ENCODE results near the gene CDKAL1. TPM values are rescaled to one million over a fixed set of nuclear protein-coding genes. Genes with fewer than 3 reads are reported as not detected.
"Not testable (repeated sequence)": the region's sequence is repeated elsewhere in the genome, so short reads cannot be mapped to it uniquely, and the experiment has no call there.

CDKAL1 gene
- total RNA-seq, 2 experiments from 2014 or later = 22.1 to 23.4 TPM

DNA sequence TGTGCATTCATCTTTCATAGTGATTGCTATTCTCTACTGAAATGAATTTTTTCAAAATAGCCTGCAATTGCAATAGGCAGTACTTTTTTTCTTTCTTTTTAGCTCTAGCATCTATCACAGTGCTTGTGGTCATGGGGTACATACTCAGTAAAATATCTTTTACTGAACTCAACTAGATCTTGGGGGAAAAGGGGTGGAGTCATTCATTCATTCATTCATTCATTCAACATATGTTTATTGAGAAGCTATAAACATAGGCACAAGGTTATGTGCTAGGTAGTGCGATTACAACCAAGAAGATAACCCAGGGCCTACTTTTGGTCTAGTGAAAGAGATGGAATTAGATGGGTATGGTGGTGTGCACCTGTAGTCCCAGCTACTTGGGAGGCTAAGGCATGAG lies 1.4 kb upstream of the CDKAL1 start:
- CTCF ChIA-PET = interaction anchor here (0.6 to 2.9 kb wide), 6 partner anchors 10 to 440 kb away, joined by 3 to 12 read pairs (median 4); no protein-coding TSS in a partner anchor
- POLR2A ChIA-PET = interaction anchor here (2.5 kb wide), 1 partner anchor 129 kb away, joined by 12 read pairs; no protein-coding TSS in a partner anchor
- DNase-seq (no peak), ATAC-seq (no peak)
- H3K36me3 Mint-ChIP-seq (ENCODE audit: low read depth) = peaks cover 6% of the 10 kb centered on the region
- H3K27me3 Mint-ChIP-seq = no peaks in the 10 kb centered on the region
- H3K27ac Mint-ChIP-seq = no peak overlapping the region
- no peaks in the 10 kb centered on the region for H3K9me3 Mint-ChIP-seq (ENCODE audit: low read depth)
- intact Hi-C loops (cut with DNase I, micrococcal nuclease) = loop anchor here in 1 of 2 experiments (5.0 kb wide), 1 partner anchor 321 kb away; the partner anchor contains the start of gene MBOAT1
- peaks cover 35% of the 10 kb centered on the region for H3K4me1 Mint-ChIP-seq
- no peak overlapping the region for H3K4me3 Mint-ChIP-seq

DNA sequence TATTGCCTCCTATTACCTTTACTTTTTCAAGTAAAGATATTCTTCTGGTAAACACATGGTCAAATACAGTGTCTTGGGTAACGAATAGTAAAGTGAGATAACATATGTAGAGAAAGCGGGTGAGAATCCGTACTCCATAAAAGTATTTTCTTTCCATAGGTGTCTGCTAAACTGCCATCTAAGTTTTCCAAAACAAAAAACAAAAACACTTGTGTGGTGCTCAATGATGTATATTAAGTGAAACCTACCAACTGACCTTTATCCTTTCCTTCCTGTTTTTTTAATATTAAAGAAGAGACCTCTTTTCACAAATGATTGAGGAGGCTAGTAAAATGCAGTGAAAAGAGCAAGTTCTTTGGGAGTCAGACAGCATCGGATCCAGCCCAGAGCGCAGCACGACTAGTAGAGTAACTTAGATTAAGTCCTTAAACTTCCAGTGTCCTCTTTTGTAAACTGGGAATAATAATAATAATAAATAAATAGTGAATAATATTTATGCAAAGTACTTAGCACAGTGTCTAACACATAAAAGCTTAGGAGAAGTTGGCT lies 437 bp upstream of the CDKAL1 start:
- Mint-ChIP-seq H3K36me3 (ENCODE audit: low read depth) (peaks cover 11% of the 10 kb centered on the region), H3K4me3 (peak overlapping the region; percentile 94), H3K9me3 (ENCODE audit: low read depth) (no peaks in the 10 kb centered on the region), H3K4me1 (peaks cover 33% of the 10 kb centered on the region), H3K27ac (peak overlapping the region; percentile 88), H3K27me3 (no peaks in the 10 kb centered on the region)
- ChIA-PET POLR2A (interaction anchor here (0.7 to 2.5 kb wide), 2 partner anchors 130 to 410 kb away, joined by 5 to 12 read pairs; no protein-coding TSS in a partner anchor), CTCF (interaction anchor here (1.1 to 2.9 kb wide), 4 partner anchors 10 to 441 kb away, joined by 4 to 12 read pairs (median 4); no protein-coding TSS in a partner anchor)
- intact Hi-C loops (cut with DNase I, micrococcal nuclease) = loop anchor here (1.0 to 5.0 kb wide), 7 partner anchors 9 to 1055 kb away; partner anchors contain the start of gene MBOAT1 (in 2 of the 2)
- DNase-seq (peak; percentile 17), ATAC-seq (no peak)

DNA sequence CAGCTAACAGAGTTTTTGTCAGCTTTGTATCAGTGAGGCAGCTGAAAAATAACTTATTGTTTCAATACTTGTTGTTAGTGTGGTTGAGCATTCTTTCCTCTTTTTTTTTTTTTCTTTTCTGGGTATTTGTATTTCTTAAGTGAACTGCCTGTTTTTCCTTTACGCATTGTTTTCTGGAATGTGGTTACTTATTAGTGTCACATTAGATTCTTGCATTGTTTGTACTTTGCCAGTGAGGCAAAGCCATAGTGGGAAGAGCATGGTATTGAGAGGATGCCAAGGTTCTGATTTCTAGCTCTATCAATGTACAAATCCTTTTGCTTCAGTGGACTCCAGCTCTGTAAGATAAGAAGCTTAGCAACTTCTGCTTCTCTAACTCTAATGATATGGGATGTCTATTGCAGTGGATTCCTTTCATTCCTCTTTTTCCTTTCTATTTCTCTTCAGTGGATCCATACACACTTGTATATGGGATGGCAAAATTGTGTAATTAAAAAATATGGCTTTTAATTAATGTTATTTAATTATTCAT lies 3.9 kb downstream of the CDKAL1 start:
- Mint-ChIP-seq H3K4me3 (no peak overlapping the region), H3K36me3 (ENCODE audit: low read depth) (peaks cover 36% of the 10 kb centered on the region), H3K27ac (no peak overlapping the region), H3K9me3 (ENCODE audit: low read depth) (no peaks in the 10 kb centered on the region), H3K27me3 (no peaks in the 10 kb centered on the region), H3K4me1 (peaks cover 55% of the 10 kb centered on the region)
- POLR2A ChIA-PET = no interaction called here
- ATAC-seq = no peak
- DNase-seq = no peak
- CTCF ChIA-PET = interaction anchor here (0.9 kb wide), 2 partner anchors 11 to 146 kb away, joined by 3 to 7 read pairs; no protein-coding TSS in a partner anchor
- intact Hi-C loops (cut with DNase I, micrococcal nuclease) = no loop called here

DNA sequence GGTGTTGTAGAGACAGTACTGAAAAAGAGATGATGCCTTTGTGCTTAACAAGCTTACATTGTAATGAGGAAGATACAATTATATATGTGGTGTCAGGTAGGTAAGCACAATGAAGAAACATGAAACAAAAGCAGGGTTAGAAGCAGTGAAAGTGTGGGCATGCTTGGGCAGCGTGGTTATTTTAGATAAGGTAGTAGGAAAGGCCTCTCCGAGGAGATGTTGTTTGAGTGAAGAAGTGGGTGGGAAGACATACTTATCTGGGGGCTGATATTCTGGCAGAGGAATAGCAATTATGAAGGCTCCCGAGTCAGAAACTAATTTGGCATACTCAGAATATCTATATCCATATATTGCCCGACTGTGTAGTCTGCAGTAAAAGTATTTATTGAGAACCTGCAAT lies 4.7 kb downstream of the CDKAL1 start:
- ATAC-seq (no peak), DNase-seq (no peak)
- no peak overlapping the region for H3K4me3 Mint-ChIP-seq
- ChIA-PET POLR2A (no interaction called here), CTCF (interaction anchor here (0.7 to 0.9 kb wide), 3 partner anchors 134 to 1055 kb away, joined by 3 to 4 read pairs (median 3); partner anchors contain the start of gene SOX4)
- no peaks in the 10 kb centered on the region for H3K9me3 Mint-ChIP-seq (ENCODE audit: low read depth)
- peaks cover 55% of the 10 kb centered on the region for H3K4me1 Mint-ChIP-seq
- intact Hi-C loops (cut with DNase I, micrococcal nuclease) = no loop called here
- no peaks in the 10 kb centered on the region for H3K27me3 Mint-ChIP-seq
- peaks cover 36% of the 10 kb centered on the region for H3K36me3 Mint-ChIP-seq (ENCODE audit: low read depth)
- H3K27ac Mint-ChIP-seq = no peak overlapping the region

DNA sequence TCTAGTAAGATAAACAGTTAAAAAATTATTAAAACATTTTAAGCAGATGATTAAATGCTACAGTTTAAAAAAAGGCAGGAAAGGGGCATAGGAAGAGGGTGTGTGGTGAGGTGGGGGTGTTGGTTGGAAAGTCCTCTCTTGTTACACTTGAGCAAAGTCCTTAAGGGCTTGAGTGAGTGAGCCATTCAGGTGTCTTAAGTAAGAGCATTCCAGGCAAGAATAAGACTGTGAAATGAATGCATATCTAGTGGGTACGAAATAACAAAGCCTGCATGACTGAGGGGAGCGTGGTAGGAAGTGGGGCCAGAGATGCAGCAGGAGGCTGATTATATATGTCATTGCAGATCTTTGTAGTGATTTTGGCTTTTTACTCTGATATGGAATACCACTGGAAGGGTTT lies 5.1 kb downstream of the CDKAL1 start:
- ChIA-PET CTCF (interaction anchor here (0.7 kb wide), 2 partner anchors 135 to 1054 kb away, joined by 3 to 4 read pairs; partner anchors contain the start of gene SOX4), POLR2A (no interaction called here)
- Mint-ChIP-seq H3K4me3 (no peak overlapping the region), H3K4me1 (peaks cover 57% of the 10 kb centered on the region), H3K27ac (no peak overlapping the region), H3K36me3 (ENCODE audit: low read depth) (peaks cover 36% of the 10 kb centered on the region), H3K27me3 (no peaks in the 10 kb centered on the region), H3K9me3 (ENCODE audit: low read depth) (no peaks in the 10 kb centered on the region)
- no peak for ATAC-seq
- intact Hi-C loops (cut with DNase I, micrococcal nuclease) = no loop called here
- DNase-seq = no peak

DNA sequence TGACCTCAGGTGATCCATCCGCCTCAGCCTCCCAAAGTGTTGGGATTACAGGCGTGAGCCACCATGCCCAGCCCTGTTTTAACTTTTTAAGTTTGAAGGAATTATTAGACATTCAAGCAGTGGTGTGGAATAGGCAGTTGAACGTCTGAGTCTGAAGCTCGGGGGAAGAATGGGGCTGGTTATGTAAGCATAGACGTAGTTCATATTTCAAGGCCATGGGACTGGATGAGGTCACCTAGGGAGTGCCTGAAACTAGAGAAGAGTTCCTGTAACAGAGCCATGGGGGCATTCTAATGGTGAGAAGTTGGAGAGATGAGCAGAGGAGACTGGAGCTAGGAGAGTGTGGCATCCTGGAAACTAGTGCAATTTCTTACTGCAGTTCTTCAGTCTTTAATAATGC lies 6.4 kb downstream of the CDKAL1 start:
- ChIA-PET CTCF (interaction anchor here (0.6 to 1.6 kb wide), 2 partner anchors 12 to 301 kb away, joined by 3 read pairs; no protein-coding TSS in a partner anchor), POLR2A (no interaction called here)
- H3K36me3 Mint-ChIP-seq (ENCODE audit: low read depth) = peaks cover 41% of the 10 kb centered on the region
- H3K27me3 Mint-ChIP-seq = no peaks in the 10 kb centered on the region
- peaks cover 52% of the 10 kb centered on the region for H3K4me1 Mint-ChIP-seq
- no peak for DNase-seq
- ATAC-seq = no peak
- H3K4me3 Mint-ChIP-seq = no peak overlapping the region
- H3K9me3 Mint-ChIP-seq (ENCODE audit: low read depth) = no peaks in the 10 kb centered on the region
- H3K27ac Mint-ChIP-seq = no peak overlapping the region
- intact Hi-C loops (cut with DNase I, micrococcal nuclease) = loop anchor here in 1 of 2 experiments (5.0 kb wide), 1 partner anchor 167 kb away; no protein-coding TSS in a partner anchor

DNA sequence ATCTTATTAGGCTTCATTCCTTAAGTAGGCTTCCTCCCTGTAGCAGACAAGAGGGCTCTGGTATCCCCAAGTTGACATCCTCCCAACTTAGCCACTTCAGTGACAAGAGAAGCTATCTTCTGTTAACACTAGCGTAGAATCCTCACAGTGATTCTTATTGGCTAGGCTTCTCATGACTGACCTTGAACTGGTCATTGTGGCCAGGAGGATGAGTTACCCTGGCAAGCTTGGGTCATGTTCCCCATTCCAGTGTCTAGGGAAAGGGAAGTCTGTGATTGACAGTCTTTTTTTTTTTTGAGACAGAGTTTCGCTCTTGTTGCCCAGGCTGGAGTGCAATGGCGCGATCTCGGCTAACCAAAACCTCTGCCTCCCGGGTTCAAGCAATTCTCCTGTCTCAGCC lies 7.1 kb downstream of the CDKAL1 start:
- POLR2A ChIA-PET = no interaction called here

DNA sequence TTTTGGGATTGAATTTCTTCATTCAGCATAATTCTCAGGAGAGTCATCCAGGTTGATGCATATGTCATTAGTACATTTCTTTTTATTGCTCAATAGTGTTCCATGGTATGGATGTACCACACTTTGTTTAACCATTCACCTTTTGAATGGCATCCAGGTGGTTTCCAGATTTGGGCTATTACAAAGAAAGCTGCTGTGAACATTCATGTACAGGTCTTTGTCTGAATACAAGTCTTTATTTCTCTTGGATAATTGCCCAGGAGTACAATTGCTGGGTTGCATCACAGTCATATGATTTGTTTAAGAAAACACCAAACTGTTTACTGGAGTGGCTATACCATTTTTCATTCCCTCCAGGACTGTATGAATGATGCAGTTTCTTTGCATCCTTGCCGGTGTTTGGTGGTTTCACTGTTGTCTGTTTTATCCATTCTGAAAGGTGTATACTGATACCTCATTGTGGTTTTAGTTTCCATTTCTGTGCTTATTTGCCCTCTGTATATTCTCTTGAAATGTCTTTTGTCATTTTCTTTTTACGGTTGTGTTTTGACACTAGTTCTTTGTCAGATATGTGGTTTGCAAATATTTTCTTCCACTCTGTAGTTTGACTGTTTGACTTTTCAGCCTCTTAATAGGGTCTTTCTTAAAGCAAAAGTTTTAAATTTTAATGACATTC lies 8.8 kb downstream of the CDKAL1 start:
- ATAC-seq (peak; percentile 97), DNase-seq (peak; percentile 53)
- POLR2A ChIA-PET = no interaction called here
- H3K4me3 Mint-ChIP-seq = peak overlapping the region; percentile 11
- CTCF ChIA-PET = no interaction called here
- peaks cover 45% of the 10 kb centered on the region for H3K4me1 Mint-ChIP-seq
- H3K36me3 Mint-ChIP-seq (ENCODE audit: low read depth) = peaks cover 47% of the 10 kb centered on the region
- H3K27me3 Mint-ChIP-seq = no peaks in the 10 kb centered on the region
- H3K27ac Mint-ChIP-seq = peak overlapping the region; percentile 69
- intact Hi-C loops (cut with DNase I, micrococcal nuclease) = loop anchor here (1.0 to 5.0 kb wide), 7 partner anchors 8 to 1526 kb away; partner anchors contain the start of gene CDKAL1 (in 1 of the 2)
- no peaks in the 10 kb centered on the region for H3K9me3 Mint-ChIP-seq (ENCODE audit: low read depth)

More for the DNA sequence above, 7.1 kb downstream of the CDKAL1 start:
- no peaks in the 10 kb centered on the region for H3K27me3 Mint-ChIP-seq
- H3K4me3 Mint-ChIP-seq = no peak overlapping the region
- peaks cover 51% of the 10 kb centered on the region for H3K4me1 Mint-ChIP-seq
- ATAC-seq (no peak), DNase-seq (no peak)
- H3K36me3 Mint-ChIP-seq (ENCODE audit: low read depth) = peaks cover 47% of the 10 kb centered on the region
- CTCF ChIA-PET = interaction anchor here (0.6 to 1.6 kb wide), 4 partner anchors 12 to 302 kb away, joined by 3 to 5 read pairs (median 3); no protein-coding TSS in a partner anchor
- no peak overlapping the region for H3K27ac Mint-ChIP-seq
- H3K9me3 Mint-ChIP-seq (ENCODE audit: low read depth) = no peaks in the 10 kb centered on the region
- intact Hi-C loops (cut with DNase I, micrococcal nuclease) = loop anchor here in 1 of 2 experiments (5.0 kb wide), 1 partner anchor 166 kb away; no protein-coding TSS in a partner anchor

DNA sequence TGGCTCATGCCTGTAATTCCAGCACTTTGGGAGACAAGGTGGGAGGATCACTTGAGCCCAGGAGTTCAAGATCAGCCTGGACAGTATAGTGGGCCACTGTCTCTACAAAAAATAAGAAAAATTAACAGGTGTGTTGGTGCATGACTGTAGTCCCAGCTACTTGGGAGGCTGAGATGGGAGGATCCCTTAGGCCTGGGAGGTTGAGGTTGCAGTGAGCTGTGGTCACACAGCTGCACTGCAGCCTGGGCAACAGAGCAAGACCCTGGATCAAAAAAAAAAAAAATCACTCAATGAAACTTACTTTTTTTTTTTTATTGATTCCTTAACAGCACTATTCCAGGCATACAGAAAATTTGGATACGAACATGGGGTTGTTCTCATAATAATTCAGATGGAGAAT lies 14.0 kb downstream of the CDKAL1 start:
- POLR2A ChIA-PET = no interaction called here

DNA sequence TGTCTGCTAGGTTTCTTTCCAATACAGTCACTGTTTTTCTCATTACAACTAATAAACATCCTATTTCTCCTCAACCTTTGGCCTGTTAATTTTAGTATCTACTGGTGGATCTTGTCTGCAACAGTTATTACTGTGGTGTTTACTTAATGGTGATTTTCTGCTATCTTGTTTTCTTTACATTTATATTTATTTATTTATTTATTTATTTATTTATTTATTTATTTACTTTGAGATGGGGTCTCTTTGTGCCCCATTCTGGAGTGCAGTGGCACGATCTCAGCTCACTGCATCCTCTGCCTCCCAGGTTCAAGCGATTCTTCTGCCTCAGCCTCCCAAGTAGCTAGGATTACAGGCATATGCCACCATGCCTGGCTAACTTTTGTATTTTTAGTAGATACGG lies 15.1 kb downstream of the CDKAL1 start:
- H3K36me3 Mint-ChIP-seq (ENCODE audit: low read depth) = peaks cover 41% of the 10 kb centered on the region
- DNase-seq; POLR2A ChIA-PET; H3K27me3 Mint-ChIP-seq; H3K27ac Mint-ChIP-seq; H3K4me1 Mint-ChIP-seq; ATAC-seq; intact Hi-C loops (cut with DNase I, micrococcal nuclease); H3K9me3 Mint-ChIP-seq (ENCODE audit: low read depth); H3K4me3 Mint-ChIP-seq: not testable (repeated sequence)
- CTCF ChIA-PET = interaction anchor here (0.6 kb wide), 1 partner anchor 241 kb away, joined by 3 read pairs; no protein-coding TSS in a partner anchor

More for the DNA sequence above, 14.0 kb downstream of the CDKAL1 start:
- H3K4me1 Mint-ChIP-seq = peaks cover 15% of the 10 kb centered on the region
- H3K27me3 Mint-ChIP-seq = no peaks in the 10 kb centered on the region
- intact Hi-C loops (cut with DNase I, micrococcal nuclease) = no loop called here
- no peak overlapping the region for H3K4me3 Mint-ChIP-seq
- ATAC-seq = no peak
- peaks cover 35% of the 10 kb centered on the region for H3K36me3 Mint-ChIP-seq (ENCODE audit: low read depth)
- no peak for DNase-seq
- H3K27ac Mint-ChIP-seq = no peak overlapping the region
- no peaks in the 10 kb centered on the region for H3K9me3 Mint-ChIP-seq (ENCODE audit: low read depth)
- CTCF ChIA-PET = interaction anchor here (0.6 to 1.0 kb wide), 3 partner anchors 12 to 913 kb away, joined by 3 read pairs; no protein-coding TSS in a partner anchor

DNA sequence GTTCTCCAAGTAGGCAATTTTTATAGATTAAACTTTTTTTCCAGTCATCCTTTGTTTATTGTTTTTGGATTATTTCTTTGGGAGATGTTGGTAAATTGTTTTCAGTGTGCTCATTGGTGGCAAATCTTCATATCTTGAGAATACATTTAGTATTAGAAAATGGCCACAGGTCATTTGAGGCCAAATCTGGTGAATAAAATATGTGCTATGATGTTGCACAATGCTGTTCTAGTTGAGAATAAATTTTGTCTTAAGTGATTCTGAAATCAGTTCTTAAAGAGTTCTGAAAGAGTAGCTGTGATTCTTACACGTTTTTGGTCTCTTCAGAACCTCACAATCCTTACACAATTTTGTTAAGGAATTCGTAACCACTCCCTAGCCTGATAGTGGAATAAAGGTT lies 20.1 kb downstream of the CDKAL1 start:
- H3K9me3 Mint-ChIP-seq (ENCODE audit: low read depth) = no peaks in the 10 kb centered on the region
- ATAC-seq = no peak
- no peak overlapping the region for H3K27ac Mint-ChIP-seq
- no peaks in the 10 kb centered on the region for H3K4me1 Mint-ChIP-seq
- peaks cover 14% of the 10 kb centered on the region for H3K36me3 Mint-ChIP-seq (ENCODE audit: low read depth)
- DNase-seq = no peak
- no peaks in the 10 kb centered on the region for H3K27me3 Mint-ChIP-seq
- ChIA-PET CTCF (interaction anchor here (2.6 kb wide), 1 partner anchor 10 kb away, joined by 15 read pairs; no protein-coding TSS in a partner anchor), POLR2A (no interaction called here)
- intact Hi-C loops (cut with DNase I, micrococcal nuclease) = no loop called here
- no peak overlapping the region for H3K4me3 Mint-ChIP-seq
